ENCODE data around the gene DENND5A. TPM values are rescaled to one million over a fixed set of nuclear protein-coding genes. Genes with fewer than 3 reads are reported as not detected.

Gene DENND5A
- total and polyA plus RNA-seq, 10 of the 15 experiments (the other 5 are each of a cell fraction or from before 2014, with no cell fraction given) = 15.6 to 157 (median 85.1) TPM

DNA sequence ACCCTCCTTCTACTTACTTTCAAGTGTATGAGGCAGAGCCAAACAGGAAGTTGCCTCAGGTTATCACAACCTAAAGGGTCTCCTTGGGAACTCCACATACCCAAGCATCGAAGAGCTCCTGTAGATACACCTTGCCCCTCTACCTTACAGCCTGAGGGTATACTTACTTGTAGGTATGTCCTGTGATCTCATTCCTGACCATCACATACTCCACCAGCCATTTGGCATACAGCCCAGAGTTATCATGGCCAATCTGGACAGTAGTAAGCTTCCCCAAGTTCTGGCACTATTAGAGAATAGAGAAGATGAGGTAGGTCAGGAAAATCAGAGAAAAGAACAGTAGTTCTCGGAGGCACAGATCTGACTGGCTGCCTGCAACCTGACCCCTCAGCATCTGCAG lies 120.3 kb downstream of the DENND5A start (continued):
- TF ChIP-seq NFYB (IDR thresholded peaks at IDR 0.05; ENCODE audit: insufficient read depth, low read depth, low read length) = no peak
- TF ChIP-seq EED (IDR thresholded peaks at IDR 0.05; ENCODE audit: low read depth) = no peak
- TF ChIP-seq SRF (IDR thresholded peaks at IDR 0.05; ENCODE audit: low read depth in 2 of 2, low read length in 2 of 2) = no peak
- TF ChIP-seq, protein P1, sequence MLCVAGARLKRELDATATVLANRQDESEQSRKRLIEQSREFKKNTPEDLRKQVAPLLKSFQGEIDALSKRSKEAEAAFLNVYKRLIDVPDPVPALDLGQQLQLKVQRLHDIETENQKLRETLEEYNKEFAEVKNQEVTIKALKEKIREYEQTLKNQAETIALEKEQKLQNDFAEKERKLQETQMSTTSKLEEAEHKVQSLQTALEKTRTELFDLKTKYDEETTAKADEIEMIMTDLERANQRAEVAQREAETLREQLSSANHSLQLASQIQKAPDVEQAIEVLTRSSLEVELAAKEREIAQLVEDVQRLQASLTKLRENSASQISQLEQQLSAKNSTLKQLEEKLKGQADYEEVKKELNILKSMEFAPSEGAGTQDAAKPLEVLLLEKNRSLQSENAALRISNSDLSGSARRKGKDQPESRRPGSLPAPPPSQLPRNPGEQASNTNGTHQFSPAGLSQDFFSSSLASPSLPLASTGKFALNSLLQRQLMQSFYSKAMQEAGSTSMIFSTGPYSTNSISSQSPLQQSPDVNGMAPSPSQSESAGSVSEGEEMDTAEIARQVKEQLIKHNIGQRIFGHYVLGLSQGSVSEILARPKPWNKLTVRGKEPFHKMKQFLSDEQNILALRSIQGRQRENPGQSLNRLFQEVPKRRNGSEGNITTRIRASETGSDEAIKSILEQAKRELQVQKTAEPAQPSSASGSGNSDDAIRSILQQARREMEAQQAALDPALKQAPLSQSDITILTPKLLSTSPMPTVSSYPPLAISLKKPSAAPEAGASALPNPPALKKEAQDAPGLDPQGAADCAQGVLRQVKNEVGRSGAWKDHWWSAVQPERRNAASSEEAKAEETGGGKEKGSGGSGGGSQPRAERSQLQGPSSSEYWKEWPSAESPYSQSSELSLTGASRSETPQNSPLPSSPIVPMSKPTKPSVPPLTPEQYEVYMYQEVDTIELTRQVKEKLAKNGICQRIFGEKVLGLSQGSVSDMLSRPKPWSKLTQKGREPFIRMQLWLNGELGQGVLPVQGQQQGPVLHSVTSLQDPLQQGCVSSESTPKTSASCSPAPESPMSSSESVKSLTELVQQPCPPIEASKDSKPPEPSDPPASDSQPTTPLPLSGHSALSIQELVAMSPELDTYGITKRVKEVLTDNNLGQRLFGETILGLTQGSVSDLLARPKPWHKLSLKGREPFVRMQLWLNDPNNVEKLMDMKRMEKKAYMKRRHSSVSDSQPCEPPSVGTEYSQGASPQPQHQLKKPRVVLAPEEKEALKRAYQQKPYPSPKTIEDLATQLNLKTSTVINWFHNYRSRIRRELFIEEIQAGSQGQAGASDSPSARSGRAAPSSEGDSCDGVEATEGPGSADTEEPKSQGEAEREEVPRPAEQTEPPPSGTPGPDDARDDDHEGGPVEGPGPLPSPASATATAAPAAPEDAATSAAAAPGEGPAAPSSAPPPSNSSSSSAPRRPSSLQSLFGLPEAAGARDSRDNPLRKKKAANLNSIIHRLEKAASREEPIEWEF (IDR thresholded peaks at IDR 0.05; ENCODE audit: insufficient replicate concordance, low read depth, low read length) = no peak
- no peak for TF ChIP-seq ASH2L (IDR thresholded peaks at IDR 0.05; ENCODE audit: borderline replicate concordance, low read depth)
- TF ChIP-seq RUNX3 (IDR thresholded peaks at IDR 0.05; ENCODE audit: low read length) = no peak
- TF ChIP-seq, protein P2, sequence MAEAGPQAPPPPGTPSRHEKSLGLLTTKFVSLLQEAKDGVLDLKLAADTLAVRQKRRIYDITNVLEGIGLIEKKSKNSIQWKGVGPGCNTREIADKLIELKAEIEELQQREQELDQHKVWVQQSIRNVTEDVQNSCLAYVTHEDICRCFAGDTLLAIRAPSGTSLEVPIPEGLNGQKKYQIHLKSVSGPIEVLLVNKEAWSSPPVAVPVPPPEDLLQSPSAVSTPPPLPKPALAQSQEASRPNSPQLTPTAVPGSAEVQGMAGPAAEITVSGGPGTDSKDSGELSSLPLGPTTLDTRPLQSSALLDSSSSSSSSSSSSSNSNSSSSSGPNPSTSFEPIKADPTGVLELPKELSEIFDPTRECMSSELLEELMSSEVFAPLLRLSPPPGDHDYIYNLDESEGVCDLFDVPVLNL (IDR thresholded peaks at IDR 0.05; ENCODE audit: low read depth, low read length) = no peak
- TF ChIP-seq SIX5 (IDR thresholded peaks at IDR 0.05; ENCODE audit: low read depth, low read length, severe bottlenecking) = no peak
